GM23248 (cell line): ENCODE data around the gene REXO2.

ENCODE experiments used
- EZH2 ChIP-seq: fragments of 200-600 bp; sonication (generic); IDR thresholded peaks from 2 replicates; pipeline ENCODE4 v1.6.1; 2018; ENCODE audit warnings: antibody characterized with exemption, mild to moderate bottlenecking; ENCODE audit not compliant: insufficient read depth, poor library complexity, severe bottlenecking
- EZH2phosphoT487 ChIP-seq: fragments of 200-600 bp; sonication (generic); IDR thresholded peaks from 2 replicates; pipeline ENCODE4 v1.6.1; 2018; ENCODE audit warnings: antibody characterized with exemption, moderate library complexity, mild to moderate bottlenecking, low read depth; ENCODE audit not compliant: insufficient read depth

- TF ChIP-seq EZH2 (no peak), EZH2phosphoT487 (no peak)
Observed at GRCh38 chr11:114412946-114413345, 26.3 kb upstream of the REXO2 start.
